ENCODE data around the gene PPFIA2. TPM values are rescaled to one million over a fixed set of nuclear protein-coding genes. Genes with fewer than 3 reads are reported as not detected.
"Not testable (repeated sequence)": the region's sequence is repeated elsewhere in the genome, so short reads cannot be mapped to it uniquely, and the experiment has no call there.

Gene PPFIA2
- total RNA-seq, 1 donor from 2014 or later, result not detected

DNA sequence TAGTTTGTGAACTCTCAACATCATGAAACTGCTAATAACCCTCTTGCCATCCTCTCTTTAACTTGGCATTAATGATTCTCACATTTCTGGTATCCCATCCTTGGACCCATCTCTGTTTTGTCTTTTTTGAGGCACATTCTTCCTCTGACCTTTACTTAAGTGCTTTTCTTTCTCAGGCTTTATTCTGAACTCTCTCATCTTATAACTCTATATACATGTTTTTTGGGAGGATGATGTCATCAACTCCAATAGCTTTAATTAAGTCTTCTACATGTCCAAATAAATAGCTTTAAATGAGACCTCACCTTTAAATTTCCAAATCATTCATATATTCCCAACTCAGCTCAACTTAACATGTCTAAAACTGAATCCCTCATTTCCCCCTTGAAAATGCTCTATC lies 88.4 kb downstream of the PPFIA2 start:
- intact Hi-C loops (cut with micrococcal nuclease), result no loop called here

DNA sequence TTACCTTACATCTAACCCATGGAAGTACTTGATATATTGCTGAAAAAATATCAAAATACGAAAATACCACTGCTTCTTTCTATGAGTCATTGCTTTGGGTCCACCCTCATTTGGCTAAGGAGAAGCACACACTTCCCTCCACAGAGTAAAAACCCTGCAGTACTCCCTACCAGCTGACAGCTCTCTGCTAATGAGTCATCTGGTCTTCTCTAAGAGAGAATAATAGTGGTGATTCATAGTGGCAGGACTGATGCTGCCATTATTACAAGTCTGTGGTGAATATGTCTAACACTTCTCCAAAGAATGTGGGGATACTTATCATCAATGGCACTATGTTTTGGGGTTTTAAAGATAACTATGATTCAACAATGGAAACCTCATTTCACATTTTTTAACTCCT lies 90.7 kb downstream of the PPFIA2 start:
- intact Hi-C loops (cut with micrococcal nuclease), result no loop called here

DNA sequence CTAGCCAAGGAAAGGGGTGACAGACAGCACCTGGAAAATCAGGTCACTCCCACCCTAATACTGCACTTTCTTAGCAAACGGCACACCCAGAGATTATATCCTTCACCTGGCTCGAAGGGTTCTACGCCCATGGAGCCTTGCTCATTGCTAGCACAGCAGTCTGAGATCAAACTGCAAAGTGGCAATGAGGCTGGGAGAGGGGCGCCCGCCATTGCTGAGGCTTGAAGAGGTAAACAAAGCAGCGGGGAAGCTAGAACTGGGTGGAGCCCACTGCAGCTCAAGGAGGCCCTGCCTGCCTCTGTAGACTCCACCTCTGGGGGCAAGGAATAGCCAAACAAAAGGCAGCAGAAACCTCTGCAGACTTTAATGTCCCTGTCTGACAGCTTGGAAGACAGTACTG lies 99.8 kb downstream of the PPFIA2 start:
- intact Hi-C loops (cut with micrococcal nuclease), result not testable (repeated sequence)

DNA sequence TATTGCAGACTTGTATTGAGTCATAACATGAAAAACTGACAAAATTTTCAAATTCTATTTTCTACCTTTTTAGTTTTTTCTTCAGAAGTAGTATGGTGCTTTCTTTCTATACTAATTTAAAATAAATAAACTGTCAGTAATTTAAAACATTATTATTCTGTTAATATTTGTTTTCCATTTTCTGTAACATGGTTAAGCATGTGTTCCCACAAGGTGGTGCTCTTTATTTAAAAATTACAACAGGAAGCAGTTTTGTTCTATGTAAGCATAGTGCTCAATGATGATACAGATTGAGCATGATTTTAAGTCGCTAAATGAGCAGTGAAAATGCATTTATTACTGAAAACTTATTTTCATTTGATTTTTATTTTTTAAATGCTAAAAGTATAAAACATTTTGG lies 114.6 kb downstream of the PPFIA2 start:
- intact Hi-C loops (cut with micrococcal nuclease), result loop anchor here (1.0 kb wide), 4 partner anchors 348 to 714 kb away; partner anchors contain the start of genes CCDC59 and METTL25

DNA sequence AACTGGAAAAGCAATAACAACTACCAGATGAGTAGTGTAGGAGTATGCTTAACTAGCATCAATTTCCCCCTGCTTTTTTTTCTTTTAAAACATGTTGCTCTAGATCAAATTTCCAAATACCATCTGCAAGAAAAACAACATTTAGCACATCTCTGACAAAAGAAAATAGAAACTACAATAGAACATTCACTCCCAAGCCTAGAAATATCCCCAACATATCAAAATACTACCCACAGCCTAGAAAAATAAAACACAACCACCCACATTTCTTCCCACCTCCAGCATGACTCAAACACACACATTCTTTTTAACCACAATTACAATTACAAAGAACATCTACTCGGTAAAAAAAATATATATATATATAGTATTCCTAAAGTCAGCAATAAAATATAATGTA lies 120.0 kb downstream of the PPFIA2 start:
- intact Hi-C loops (cut with micrococcal nuclease), result no loop called here

DNA sequence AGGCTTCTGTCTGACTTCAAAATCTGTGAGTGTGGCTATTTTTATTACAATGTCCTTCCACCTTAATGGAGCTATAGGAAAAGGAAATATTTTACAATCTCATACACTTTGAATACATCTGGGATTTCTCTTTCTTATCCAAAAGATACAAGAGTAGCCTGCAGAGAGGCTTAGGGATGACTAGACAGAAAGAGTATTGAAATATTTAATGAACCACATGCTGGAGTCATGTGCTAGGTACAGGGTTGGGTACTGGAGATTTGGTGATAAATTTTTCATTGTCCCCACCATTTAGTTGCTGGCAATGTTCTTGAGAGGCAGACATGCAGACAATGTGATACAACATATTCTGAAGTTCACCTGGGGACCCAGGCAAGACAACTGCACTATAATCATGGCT lies 126.0 kb downstream of the PPFIA2 start:
- intact Hi-C loops (cut with micrococcal nuclease), result no loop called here

DNA sequence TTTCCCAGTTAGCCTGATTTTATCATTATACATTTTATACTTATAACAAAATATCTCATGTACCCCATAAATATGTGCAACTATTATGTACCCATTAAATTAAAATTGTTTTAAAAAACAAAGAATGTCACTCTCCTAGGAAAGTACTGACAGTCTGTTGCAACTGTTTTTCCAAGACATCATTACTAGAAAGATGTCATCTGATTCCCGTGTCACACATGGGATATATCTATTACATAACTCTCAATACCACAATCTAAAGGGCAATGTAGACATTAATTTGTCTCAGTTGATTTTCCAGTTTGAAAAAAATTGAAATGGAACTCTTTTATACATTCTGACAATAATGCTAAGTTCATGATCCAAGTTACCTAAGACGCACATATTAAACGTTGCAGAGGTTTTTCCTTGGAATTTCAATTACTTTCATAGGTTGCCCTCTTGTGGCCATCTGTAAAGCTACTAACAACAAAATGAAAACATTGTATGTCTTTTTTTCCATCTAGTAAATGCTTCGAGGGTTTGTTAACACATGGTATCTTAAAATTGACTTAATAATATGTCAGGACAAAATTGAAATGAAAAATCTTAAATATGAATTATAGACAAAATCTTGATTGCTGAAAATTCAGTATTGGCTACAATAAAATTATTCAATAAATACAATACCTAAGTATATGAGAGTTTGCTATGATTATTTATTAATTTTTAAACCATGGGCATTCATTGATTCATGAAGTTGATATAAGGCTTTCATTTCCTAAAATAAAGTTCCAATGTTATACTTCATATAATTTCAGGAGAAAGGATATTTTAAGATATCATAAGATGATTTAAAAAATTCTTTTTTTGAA lies 131.6 kb downstream of the PPFIA2 start:
- intact Hi-C loops (cut with micrococcal nuclease), result loop anchor here (2.0 kb wide), 1 partner anchor 1215 kb away; no protein-coding TSS in a partner anchor

DNA sequence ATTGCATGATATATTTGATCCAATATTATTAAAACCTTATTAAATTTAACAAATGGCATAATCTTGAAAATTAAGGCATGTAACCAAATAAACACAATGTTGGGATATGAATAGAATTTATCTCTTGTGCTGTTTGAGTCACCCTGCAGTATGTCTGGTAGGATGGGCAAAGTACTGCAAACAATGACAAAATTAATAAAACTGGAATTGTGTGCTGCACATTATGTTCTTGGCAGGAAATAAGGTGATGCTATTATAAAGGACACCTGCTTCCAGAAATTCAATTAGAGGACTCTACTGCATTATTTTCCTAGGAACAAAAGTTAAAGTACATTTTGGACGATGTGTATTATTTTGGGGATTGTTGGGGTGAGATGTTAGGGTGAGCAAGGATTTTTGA lies 132.7 kb downstream of the PPFIA2 start:
- intact Hi-C loops (cut with micrococcal nuclease), result loop anchor here (2.0 kb wide), 1 partner anchor 1214 kb away; no protein-coding TSS in a partner anchor

DNA sequence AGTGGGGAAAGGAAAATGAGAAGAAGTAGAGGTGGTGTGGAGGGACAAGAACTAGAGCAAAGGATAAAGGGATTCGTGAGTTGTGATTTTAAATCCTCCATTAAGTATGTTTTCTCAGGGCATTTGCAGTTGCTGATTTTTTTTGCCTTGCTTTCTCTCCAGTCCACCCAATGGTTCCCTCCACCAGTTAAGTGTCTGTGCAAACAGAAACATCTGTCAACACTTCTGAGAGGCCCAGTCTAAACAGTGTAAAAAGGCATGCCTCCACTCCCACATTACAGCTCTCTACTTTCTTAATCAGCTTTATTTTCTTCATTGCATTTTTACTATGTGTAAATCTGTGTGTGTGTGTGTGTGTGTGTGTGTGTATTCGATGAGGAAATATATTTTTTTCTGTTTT lies 141.2 kb downstream of the PPFIA2 start:
- intact Hi-C loops (cut with micrococcal nuclease), result no loop called here

DNA sequence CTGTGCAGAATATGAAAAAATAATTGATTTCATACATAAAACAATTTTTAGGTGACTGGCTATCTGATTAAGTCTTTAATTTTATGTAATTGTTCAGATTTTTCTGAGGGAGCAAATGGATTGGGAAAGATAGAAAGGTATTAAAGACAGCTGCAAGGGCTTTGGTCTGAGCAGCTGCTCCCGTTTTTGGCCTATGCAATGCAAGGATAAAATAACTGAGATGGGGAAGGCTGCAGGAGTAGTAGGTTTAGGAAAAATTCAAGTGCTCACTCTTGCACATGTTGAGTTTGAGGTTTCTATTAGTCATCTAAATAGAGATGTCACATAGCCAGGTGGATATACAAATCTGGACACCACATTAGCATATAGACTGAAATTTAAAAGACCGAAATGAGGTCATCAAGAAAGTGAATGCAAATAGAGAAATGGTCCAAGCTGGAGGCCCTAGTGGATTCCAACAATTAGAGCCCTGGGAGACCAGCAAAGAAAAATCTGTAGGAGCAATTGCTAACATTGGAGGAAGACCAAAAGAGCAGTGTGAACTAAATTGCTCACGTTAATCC lies 144.0 kb downstream of the PPFIA2 start:
- intact Hi-C loops (cut with micrococcal nuclease), result no loop called here

DNA sequence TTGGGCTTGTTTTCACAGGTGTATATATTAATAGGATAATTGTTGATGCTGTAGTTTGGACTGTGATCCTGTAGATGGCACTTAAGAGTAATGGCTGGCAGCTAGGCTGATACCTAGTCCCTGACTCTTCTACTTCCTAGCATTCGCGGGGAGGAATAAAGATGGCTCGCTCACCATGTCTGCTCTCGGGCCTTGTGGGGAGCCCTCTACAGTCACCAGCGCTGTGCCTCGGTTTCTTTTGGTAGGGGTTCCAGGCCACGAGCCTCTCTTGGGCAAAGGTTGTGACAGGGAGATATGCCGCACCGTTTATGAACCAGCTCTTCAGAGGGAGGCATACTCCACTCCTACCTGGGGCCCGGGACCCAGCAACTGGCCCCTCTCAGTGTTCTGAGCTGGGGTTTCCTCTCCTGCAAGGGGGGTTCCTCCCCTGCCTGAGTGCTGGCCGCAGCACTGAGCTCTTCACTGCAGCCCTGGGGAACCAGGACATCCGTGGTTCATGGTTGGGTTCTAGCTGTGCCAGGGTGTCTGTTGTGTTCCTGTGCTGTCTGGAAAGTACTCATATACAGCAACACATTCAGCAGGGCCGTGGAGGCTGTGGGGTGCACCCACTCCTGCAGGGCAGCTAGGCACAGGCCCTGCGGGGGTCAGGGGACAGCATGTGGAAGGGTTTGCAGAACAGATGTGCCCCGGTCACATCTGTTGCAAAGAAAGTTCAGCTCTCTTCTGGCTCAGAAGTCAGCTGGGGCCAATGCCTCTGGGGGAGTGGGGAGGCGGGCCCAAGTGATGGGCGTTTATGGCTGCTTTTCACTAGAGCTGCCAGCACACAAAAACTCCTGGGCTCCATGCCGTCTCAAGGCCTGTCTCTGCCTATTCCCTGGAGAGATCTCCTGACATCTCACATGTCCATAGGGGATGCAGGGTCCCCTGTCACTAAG lies 147.9 kb downstream of the PPFIA2 start:
- intact Hi-C loops (cut with micrococcal nuclease), result loop anchor here (1.0 kb wide), 1 partner anchor 85 kb away; no protein-coding TSS in a partner anchor

DNA sequence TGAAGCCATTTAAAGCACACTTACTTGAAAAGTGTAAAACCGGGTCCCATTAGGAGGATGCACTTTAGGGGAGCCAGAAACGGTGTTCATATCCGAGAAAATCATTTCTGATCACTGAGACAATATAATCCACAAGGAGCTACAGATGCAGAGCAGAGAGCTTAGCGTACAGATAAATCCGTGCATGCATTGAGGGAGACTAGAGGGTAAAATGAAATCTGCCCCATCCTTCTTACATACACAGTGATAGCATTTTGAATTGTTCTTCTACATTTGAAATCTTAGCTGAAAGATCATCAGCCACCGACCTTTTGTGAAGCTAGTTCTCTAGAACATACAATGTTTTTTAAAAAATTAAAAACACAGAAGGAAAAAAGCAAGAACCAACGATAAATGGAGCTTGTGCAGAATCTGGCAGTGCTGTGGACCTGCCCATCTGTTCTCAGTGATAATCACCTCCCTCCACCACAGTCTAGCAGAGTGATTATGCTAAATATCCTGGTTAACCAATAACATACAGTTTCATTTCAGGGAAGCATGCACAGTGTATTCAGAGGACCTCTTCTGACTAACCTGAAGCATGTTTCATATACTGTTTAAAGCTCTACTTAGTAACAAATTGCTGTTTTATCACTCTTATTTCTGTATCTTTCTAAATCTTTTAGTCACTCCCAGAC lies 161.1 kb downstream of the PPFIA2 start:
- intact Hi-C loops (cut with micrococcal nuclease), result no loop called here

DNA sequence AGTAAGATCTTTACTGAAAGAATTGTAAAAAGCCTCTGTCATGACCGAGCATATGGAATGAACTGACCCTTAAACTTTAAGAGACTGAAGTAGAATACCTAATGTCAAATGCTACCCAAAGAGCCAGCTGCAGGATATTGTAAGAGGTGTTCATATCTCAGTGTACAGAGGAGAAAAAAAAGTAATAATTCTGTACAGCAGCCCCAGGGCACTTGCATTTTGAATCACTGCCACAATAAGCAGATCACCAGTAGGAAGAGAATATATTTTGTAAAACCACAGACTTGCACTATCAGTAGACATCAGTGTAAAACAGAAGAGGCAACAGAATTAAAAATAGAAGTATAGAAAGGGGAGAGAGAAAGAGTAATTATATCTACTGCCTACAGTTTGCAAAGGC lies 162.6 kb downstream of the PPFIA2 start:
- intact Hi-C loops (cut with micrococcal nuclease), result no loop called here

DNA sequence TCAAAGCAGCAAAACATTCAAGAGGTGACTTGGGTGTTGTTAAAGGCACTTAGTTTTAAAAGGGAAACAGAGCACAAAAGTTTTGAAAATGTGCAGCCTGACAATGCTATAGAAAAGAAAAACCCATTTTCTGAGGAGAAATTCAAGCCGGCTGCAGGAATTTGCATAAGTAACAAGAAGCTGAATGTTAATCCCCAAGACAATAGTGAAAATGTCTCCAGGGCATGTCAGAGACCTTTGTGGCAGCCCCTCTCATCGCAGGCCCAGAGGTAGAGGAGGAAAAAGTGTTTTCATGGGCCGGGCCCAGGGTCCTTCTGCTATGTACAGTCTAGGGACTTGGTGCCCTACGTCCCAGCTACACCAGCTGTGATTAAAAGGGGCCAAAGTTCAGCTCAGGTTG lies 167.9 kb downstream of the PPFIA2 start:
- intact Hi-C loops (cut with micrococcal nuclease), result no loop called here

DNA sequence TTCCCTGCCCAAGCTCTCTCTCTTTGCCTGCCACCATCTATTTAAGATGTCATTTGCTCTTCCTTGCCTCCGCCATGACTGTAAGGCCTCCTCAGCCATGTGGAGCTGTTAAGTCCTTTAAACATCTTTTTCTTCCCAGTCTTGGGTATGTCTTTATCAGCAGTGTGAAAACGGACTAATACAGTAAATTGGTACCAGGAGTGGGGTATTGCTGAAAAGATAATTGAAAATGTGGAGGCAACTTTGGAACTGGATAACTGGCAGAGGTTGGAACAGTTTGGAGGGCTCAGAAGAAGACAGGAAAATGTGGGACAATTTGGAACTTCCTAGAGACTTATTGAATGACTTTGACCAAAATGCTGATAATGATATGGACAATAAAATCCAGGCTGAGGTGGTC lies 168.4 kb downstream of the PPFIA2 start:
- intact Hi-C loops (cut with micrococcal nuclease), result not testable (repeated sequence)

DNA sequence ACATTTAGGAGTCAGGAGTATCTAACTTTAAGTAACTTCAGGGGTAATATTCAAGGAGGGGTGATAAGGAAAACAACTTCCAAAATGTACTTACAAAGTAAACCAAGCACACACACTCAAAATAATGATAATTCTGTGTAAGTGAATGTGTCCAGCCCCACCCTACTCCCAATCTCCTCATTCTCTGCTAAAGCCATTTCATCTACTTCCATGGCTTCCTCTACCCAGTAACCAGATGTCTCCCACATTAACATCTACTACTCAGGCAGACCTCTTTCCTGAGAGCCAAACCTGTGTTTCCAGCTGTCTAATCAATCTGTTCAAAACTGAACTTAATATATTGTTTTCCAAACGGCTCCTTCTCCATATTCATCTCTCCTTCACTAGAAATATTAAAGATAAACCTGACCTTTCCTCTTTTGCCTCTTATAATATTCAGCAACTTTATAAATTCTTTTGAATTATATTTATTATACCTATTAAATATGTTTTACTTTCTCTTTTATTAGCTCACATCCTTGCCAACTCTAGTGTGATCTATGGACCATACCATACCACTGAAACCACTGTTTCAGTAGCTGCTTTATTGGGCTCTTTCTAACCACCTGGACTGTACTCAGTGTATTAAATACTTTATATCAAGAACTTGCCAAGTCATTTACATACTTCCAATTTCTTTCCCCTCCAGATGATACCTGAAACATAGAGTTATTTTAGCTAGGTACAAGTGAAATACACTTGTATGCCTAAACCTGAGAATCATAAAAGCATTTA lies 170.7 kb downstream of the PPFIA2 start:
- intact Hi-C loops (cut with micrococcal nuclease), result no loop called here

DNA sequence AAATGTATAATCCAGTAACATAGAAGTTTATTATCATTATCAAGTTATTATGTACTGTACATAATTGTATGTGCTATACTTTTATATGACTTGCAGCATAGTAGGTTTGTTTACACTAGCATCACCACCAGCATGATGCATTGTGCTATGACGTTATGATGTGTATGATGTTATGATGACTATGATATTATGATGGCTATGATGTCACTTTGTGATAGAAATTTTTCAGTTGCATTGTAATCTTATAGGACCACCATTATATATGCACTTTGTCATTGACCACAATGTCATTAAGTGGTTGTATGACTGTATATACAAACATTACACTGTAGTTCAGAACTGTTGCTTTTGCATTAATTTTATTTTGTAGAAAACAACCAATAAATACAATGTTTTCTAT lies 173.4 kb downstream of the PPFIA2 start:
- intact Hi-C loops (cut with micrococcal nuclease), result no loop called here

DNA sequence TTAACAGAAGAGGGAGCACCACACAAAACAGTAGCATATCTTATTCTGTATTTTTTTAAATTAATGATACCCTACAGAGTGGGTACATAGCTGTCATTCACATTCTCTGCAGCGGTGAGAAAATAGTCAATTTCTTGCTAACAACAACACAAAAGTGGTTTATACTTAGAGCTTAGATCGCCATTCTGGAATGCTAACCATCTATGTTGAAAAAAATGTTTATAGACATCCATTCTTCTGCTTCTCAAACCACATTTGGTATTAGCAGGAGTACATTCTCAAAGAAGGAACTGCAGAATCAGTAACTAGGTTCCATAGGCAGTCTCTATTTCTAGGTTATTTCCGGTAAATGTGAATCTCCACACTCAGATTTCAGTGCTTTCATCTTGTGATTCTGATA lies 185.9 kb downstream of the PPFIA2 start:
- intact Hi-C loops (cut with micrococcal nuclease), result no loop called here

DNA sequence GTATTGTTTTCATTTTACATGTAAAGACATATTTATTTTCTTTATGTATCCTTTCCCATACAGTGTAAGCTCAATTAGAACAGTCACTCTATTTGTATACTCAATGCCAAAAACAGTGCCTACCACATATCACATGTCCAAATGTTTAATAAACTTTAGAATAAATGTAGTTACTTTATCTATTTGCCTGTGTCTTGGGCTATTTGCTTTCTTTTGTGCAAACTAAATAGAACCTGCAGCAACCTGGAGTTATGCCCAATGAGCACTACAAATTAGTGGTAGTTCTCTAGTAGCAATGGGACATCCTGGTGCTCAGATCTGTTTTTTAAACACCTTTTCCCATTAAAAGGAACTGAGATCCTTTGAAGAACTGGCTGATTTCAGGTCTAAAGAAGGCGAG lies 186.7 kb downstream of the PPFIA2 start:
- intact Hi-C loops (cut with micrococcal nuclease), result no loop called here

DNA sequence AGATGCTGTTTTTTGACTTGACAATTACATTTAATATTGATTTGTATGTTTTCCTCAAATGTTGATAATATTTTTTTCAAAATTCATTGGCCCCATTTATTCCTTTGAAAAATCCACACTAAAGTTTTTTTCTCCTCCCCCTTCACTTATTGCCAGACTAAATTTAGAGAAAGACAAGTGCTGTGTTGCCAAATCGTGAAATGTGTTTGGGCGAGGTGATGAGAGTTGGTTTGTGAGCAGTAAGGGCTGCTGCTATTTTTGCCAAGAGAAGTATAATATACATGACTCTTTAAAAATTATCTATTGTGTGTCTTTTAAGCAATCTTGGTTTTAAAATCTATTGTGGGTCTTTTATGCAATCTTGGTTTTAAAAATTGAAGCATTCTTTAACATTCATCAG lies 188.9 kb downstream of the PPFIA2 start:
- intact Hi-C loops (cut with micrococcal nuclease), result no loop called here
